GM12878 (cell line): ENCODE results near the gene SBDS.
"Not testable (repeated sequence)": the region's sequence is repeated elsewhere in the genome, so short reads cannot be mapped to it uniquely, and the experiment has no call there.

Experiments used
- CEBPB ChIP-seq, 2 experiments: fragments of 150-350 bp in 1 of 2; IDR thresholded peaks; 2 replicates each; pipeline ENCODE4 v1.6.1; 2012 to 2014; ENCODE audit warnings: low read depth in 2 of 2, low read length in 2 of 2, borderline replicate concordance in 1 of 2, inconsistent platforms in 1 of 2
- CHD2 ChIP-seq: IDR thresholded peaks from 2 replicates; pipeline ENCODE4 v1.6.1; 2011; ENCODE audit warnings: low read depth, low read length, improper control_type of control experiment, borderline replicate concordance
- CREB1 ChIP-seq: IDR thresholded peaks from 2 replicates; pipeline ENCODE4 v1.6.1; 2012; ENCODE audit warnings: low read depth, mild to moderate bottlenecking, inconsistent platforms
- CTCF ChIP-seq, 3 experiments: IDR thresholded peaks in 2 of 3; conservative IDR thresholded peaks in 1 of 3; 2 replicates each; pipeline ENCODE4 v1.5.1; 2011; ENCODE audit warnings: low read depth in 3 of 3, low read length in 3 of 3, mild to moderate bottlenecking in 3 of 3, control low read depth in 2 of 3, moderate library complexity in 2 of 3, inconsistent platforms in 1 of 3, mixed read lengths in 1 of 3; ENCODE audit not compliant: control insufficient read depth in 2 of 3, insufficient read depth in 1 of 3; ENCODE audit errors: extremely low read depth in 1 of 3
- EP300 ChIP-seq, 2 experiments: fragments of 150-350 bp in 1 of 2; IDR thresholded peaks; 2 replicates each; pipeline ENCODE4 v1.6.1; 2011 to 2012; ENCODE audit warnings: low read depth in 2 of 2, low read length in 2 of 2, borderline replicate concordance in 1 of 2, improper control_type of control experiment in 1 of 2, inconsistent platforms in 1 of 2; ENCODE audit not compliant: control insufficient read depth in 1 of 2
- MXI1 ChIP-seq: fragments of 150-350 bp; IDR thresholded peaks from 2 replicates; pipeline ENCODE4 v1.6.1; 2011; ENCODE audit warnings: low read depth, mild to moderate bottlenecking, inconsistent platforms, low read length, improper control_type of control experiment
- PBX3 ChIP-seq: IDR thresholded peaks from 2 replicates; pipeline ENCODE4 v1.6.1; 2011; ENCODE audit warnings: mild to moderate bottlenecking, low read depth, low read length, moderate library complexity; ENCODE audit not compliant: insufficient replicate concordance
- POLR2A ChIP-seq: IDR thresholded peaks from 2 replicates; pipeline ENCODE4 v1.6.1; 2011; ENCODE audit warnings: low read depth, mild to moderate bottlenecking, low read length
- SMAD1 ChIP-seq: fragments of 450-650 bp; IDR thresholded peaks from 2 replicates; pipeline ENCODE4 v1.6.1; 2018; ENCODE audit warnings: mild to moderate bottlenecking, low read depth; ENCODE audit not compliant: partially characterized antibody
- SMC3 ChIP-seq: IDR thresholded peaks from 2 replicates; pipeline ENCODE4 v1.6.1; 2011; ENCODE audit warnings: low read length, improper control_type of control experiment, borderline replicate concordance

GRCh38 chr7:67017971-67018370, 22.6 kb upstream of the SBDS start:
- TF ChIP-seq MXI1; CHD2; CEBPB (IDR thresholded peaks at IDR 0.05; ENCODE audit: borderline replicate concordance in 1 of 2, low read depth in 2 of 2, low read length in 2 of 2); SMC3; CTCF (IDR thresholded peaks at IDR 0.05 in 2 of 3, conservative IDR thresholded peaks at IDR 0.05 in 1 of 3; ENCODE audit: control insufficient read depth in 2 of 3, extremely low read depth in 1 of 3, insufficient read depth in 1 of 3, low read depth in 3 of 3, low read length in 3 of 3); POLR2A; SMAD1; EP300 (IDR thresholded peaks at IDR 0.05; ENCODE audit: borderline replicate concordance in 1 of 2, control insufficient read depth in 1 of 2, low read depth in 2 of 2, low read length in 2 of 2); CREB1; PBX3: not testable (repeated sequence)
